SIG-M5 (cell line): ENCODE data around the gene WNT6.

Experiments used
- DNase-seq: peaks from one replicate; lab custom pipeline; 2025; lab: John Stamatoyannopoulos, UW

Gene WNT6

DNA sequence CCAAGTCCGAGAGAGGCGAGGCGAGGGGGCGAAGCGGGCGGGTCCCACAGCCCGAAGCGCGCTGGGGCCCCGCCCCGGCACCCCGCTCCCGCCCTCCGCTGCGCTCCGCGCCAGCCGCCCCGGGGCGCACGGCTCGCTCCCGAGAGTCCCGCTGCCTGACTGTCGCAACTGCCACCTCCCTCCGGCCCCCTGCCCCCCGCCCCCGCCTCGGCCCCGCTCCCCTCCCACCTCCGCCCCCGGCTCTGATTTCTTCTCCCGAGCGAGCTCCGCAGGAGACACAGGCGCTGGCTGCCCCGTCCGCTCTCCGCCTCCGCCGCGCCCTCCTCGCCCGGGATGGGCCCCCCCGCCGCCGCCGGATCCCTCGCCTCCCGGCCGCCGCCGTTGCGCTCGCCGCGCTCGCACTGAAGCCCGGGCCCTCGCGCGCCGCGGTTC, at the start of gene WNT6:
Gene WNT6 (plus strand): TSS at position 250 of the 432 bp plus-strand sequence. CDS start 233 bp downstream, outside the sequence.
- DNase-seq: no peak

DNA sequence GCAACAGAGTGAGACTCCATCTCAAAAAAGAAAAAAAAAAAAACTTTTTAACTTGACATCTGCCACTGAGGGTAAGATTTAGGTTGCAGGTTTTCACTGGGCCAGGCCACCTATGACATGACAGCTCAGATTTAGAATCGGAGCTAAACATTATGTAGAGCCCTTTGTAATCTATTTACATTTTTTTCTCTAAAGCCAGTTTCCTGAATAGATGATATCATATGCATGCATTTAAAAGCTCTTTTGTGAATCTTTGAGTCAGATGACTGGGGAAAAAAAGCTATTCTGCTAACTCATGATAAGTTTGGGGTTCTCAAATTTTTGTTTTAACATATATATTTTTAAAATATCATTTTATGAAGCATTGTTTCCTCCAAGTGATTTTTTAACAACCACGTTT, 49.3 kb upstream of the WNT6 start:
- no peak for DNase-seq

DNA sequence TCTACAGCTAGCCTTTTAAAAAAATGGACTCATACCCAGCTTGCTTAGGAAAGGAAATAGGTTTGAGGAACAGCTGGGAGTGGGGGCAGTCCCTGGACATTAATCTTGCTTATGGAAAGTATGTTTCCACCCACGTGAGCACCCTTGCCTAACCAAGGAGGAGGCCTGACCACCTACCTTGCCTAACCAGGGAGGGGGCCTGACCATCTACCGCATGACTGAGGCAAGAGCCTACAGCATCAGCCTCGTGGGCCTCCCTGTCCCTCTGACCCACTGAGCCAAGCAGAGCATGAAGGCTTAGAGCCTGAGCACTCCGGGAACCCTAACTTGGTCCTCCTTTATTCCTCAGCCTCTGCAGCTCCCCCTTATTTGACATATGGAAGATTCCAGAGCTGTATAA, 48.2 kb upstream of the WNT6 start:
- no peak for DNase-seq

DNA sequence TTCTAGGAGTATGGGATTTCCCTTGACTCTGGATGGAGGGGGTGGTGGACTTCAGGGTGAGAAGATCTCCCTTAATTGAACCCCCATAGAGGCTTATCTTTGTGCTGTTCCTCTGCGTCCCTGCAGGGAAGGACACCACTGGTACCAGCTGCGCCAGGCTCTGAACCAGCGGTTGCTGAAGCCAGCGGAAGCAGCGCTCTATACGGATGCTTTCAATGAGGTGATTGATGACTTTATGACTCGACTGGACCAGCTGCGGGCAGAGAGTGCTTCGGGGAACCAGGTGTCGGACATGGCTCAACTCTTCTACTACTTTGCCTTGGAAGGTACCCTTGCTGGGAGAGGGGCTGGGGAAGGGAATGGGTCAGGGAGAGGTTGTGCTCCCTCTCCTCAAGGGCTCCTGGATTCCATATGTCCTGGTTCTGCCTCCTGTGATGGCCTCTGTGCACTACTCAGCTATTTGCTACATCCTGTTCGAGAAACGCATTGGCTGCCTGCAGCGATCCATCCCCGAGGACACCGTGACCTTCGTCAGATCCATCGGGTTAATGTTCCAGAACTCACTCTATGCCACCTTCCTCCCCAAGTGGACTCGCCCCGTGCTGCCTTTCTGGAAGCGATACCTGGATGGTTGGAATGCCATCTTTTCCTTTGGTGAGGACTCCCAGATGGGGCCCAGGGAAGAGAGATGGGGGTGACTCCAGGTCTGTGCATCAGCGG, 47.3 kb upstream of the WNT6 start:
- DNase-seq: no peak

DNA sequence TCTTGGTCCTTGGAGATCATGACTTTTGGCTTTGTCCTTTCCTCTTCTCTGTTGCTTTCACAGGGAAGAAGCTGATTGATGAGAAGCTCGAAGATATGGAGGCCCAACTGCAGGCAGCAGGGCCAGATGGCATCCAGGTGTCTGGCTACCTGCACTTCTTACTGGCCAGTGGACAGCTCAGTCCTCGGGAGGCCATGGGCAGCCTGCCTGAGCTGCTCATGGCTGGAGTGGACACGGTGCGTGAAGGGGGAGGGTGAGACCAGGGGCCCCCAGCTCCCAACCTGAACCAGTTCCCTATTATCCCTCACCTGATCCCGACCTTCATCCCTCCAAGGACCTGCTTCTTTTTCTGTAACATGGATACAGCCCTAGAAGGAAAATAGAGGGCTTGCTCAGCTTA, 46.7 kb upstream of the WNT6 start:
- no peak for DNase-seq

DNA sequence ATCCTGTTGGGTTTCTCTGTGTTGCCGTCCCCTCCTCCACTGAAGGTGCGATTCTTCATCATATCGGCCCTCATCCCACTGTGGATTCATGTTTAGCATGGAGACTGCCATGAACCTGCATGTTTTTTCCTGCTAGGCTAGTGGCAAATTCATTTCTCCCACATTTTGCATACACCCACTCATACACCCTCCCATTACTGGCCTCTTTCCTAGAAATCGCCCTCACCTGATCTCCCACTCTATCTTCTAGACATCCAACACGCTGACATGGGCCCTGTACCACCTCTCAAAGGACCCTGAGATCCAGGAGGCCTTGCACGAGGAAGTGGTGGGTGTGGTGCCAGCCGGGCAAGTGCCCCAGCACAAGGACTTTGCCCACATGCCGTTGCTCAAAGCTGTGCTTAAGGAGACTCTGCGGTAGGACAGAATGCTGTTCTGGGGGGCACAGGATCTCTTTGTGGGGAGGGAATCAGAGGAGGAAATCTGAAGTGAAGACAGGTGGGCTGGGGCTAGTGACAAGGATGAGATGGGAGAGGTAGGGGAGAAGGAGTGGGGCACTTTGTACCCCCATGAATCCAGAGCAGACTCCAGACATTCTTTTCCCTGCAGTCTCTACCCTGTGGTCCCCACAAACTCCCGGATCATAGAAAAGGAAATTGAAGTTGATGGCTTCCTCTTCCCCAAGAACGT, 45.7 kb upstream of the WNT6 start:
- no peak for DNase-seq

DNA sequence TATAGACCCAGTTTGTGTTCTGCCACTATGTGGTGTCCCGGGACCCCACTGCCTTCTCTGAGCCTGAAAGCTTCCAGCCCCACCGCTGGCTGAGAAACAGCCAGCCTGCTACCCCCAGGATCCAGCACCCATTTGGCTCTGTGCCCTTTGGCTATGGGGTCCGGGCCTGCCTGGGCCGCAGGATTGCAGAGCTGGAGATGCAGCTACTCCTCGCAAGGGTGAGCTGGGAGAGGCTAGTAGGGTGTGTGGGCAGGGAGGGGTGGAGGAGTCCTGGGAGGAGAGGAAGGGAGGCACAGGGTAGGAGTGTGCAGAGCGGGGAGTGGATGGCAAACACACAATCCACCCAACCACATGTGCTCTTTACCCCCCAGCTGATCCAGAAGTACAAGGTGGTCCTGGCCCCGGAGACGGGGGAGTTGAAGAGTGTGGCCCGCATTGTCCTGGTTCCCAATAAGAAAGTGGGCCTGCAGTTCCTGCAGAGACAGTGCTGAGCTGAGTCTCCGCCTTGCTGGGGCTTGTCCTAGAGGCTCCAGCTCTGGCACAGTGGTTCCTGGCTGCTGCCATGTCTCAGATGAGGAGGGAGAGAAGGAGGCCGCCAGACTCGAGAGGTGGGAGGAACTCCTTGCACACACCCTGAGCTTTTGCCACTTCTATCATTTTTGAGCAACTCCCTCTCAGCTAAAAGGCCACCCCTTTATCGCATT, 44.9 kb upstream of the WNT6 start:
- DNase-seq: no peak

DNA sequence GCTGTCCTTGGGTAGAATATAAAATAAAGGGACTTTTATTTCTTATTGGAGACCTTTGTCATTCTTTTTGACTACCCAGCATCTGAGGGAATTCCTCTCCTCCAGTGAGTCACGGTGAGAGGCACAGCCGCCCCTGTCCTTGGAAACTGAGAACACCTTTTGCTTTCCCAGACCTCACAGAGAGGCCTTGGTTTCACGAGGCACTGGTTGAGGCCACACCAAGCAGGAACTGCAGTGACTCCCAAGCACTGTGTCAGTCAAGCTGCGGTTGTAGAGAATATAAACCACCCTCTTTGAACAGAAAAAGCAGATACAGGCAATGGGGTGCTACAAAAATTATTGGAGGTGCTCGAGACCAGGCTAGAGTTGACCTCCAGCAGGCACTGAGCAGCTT, 44.4 kb upstream of the WNT6 start:
- DNase-seq: no peak

DNA sequence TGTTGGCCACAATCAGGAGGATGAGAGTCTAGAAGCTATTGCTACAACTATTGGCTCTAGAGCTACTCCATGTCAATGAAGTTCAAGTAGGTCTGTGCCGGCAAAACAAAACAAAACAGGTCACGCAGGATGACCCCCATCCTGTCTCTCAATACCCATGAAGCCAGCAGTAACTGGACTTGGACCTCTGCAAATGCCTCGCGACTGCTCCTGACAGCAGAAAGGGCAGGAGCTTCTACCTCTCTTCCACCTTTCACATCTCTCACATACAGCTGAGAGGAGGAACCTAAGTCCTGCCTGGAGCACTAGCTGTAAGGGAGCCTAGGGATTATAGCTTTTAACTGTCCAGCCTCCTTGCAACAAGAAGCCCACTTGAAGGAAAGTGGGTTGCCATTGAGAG, 44.0 kb upstream of the WNT6 start:
- DNase-seq: no peak

DNA sequence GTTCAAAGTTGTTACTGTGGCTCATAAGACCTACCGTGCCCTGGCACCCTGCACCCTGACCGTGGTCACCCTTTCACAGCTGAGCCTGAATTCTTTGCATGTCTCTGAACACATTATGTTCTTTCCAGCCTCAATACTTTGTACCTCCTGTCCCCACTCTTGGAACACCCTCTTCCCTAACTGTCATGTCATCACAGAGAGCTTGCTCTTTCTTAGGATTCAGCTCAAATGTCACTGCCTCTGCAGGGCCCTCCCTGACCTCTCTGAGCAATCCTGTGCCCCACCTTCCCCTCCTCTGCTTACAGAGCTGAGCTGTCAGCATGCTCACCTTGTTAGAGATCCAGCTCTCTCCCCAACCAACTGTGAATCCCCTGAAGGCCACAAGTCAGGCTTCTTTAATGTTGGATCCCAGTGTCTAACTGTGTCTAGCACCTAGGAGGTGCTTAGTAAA, 43.0 kb upstream of the WNT6 start:
- no peak for DNase-seq

DNA sequence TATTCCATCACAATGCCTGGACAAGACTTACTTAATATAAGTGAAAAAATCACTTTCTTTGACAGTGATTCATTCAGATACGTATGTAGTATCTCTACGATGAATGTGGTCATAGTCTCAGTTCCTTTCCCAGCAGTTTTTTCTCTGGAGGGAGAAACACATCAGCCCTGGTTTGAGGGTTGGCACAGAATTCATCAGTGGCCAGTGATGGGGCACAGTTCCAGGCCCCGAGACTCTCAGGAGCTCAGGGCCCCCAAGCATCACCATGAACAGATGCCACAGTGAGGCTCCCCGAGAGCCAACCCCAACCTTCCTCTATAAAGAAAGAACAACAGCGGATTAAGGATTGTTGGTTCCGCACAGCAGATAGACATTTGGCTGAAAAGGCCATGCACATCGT, 40.5 kb upstream of the WNT6 start:
- no peak for DNase-seq

DNA sequence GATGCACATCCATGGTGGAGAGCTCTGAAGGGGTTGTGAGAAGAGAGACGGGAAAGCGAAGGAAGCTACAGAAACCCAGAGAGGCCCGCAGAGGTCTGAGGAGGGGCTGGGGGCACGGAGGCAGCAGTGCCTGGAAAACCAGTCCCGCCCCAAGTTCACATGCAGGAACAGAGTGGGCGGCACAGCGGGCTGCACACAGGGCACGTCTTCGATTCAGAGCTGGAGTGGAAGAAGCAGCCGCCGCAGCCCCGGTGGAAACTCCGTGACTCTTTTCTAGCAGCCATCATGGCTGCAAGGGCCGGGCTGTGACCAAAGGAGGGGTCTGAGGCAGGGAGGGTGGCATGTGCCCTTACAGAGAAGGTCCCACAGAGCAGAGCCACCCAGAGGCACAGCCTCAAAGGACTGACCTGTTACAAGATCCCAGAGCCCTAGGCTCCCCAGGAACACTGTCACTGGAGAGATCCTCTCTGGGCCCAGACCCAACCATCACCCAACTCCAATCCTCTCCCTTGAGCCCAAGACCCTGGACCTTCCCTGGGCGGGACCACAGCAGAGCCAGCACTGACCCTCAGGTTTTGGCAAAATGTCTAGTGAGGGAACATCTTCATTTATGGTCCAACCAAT, 38.7 kb upstream of the WNT6 start:
- no peak for DNase-seq

DNA sequence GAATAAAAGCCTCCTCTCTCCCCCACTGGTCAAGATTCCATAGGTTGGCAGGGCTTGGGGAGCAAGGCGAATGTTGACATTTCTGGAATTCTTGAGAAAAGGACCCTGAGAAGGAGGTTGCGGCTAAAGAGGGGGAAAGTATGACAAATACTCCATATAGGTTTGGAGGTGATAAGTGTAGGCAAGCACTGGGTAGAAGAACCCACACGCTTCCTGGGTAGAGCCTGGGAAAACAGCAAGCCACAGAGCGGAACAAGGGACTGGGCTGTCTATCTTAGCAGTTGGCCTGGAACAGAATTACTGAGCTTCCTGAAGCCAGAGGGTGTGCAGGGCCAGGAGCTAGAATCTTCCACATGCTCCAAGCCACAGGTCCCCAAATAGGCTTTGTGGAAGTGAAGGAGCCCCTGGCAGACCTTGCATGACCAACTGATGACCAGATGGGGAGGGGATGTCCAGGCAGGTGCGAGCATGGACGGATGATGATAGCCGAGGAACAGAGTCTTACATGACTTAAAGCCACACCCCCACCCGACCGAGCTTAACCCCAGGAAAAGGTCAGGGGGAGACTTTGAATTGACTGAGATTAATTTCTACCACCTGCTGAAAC, 37.9 kb upstream of the WNT6 start:
- no peak for DNase-seq

DNA sequence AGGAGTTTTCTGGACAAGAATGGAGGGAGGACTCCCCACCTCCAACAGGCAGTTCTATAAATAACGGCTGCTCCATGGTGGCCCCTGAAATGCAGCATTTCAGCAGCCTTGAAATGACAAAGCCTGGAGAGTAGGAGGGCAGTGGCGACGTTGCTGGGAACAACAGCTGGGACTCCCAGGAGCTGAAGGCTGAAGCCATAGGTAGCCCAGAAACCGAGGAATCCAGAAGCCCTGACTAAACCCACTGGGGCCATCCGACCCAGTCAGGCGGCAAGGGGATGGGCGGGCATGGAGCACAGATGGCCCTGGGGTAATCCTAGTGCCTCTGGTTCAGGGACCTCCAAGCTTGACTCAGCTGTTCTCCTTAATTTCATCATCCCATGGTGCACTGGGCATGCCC, 37.0 kb upstream of the WNT6 start:
- DNase-seq: no peak

DNA sequence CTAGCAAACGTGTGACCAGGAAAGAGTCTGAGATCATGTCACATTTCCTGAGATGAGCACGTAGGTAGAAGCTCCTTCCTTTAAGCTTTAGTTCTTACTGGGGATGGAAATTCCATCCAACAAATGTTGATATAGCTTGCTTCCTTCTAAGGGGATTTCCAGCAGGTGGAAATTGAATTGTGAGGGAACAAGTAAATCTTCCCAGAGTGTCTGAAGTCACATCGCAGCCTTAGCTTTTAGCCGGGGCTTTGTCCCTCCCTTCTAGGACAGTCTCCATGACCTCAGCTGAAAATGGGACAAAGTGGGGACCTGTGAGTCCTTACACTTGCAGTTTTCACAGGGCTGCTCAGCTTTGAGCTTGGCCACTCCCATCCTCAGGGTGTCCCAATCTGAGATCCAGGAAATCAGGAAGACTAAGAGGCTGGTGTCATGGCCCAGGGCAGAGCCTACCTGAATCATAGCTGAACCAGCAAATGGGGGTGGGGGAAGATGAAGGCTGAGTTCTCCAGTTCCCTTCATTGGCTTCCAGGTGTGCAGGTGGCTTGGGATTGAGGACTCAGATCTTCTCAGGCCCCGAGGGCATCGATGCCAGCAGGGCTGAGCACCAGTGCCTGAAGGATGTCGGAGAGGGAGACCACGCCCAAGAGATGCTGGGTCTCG, 36.3 kb upstream of the WNT6 start:
- DNase-seq: no peak

DNA sequence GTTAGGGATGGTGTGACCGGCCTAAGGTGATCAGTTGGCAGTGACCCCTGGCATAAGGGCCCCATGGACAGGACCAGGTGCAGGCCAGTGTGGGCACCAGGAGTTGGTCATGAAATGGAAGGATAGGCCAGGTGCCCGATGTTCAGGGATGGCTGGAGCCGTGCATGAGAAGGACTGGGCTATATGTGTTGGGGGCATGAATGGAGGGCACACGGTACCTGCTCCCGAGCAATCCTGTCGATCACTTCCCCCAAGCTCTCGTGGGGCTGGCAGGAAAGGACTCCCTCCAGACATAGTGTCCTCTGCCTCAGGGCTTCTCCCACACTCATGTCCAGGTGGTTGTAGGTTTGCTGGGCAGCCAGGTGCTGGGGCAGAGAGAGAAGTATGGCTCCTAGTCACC, 35.6 kb upstream of the WNT6 start:
- no peak for DNase-seq

DNA sequence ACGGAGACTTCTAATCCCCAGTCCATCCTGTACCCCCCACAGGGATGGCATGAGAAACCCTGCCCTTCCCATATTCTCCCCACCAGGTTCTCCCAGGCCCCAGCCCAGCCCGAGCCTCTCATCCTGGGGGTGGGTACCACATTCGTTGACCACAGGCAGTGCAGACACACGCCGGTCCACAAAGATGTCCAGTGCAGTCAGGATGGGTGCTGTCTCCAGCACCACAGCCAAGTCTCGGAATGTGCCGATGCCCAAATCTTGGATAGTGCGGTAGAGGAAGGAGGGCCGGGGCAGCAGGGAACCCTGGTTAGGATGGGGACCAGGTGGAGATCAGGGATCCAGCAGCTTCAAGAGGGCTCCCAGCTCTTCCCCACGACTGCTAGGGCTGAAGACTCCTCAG, 32.8 kb upstream of the WNT6 start:
- no peak for DNase-seq

DNA sequence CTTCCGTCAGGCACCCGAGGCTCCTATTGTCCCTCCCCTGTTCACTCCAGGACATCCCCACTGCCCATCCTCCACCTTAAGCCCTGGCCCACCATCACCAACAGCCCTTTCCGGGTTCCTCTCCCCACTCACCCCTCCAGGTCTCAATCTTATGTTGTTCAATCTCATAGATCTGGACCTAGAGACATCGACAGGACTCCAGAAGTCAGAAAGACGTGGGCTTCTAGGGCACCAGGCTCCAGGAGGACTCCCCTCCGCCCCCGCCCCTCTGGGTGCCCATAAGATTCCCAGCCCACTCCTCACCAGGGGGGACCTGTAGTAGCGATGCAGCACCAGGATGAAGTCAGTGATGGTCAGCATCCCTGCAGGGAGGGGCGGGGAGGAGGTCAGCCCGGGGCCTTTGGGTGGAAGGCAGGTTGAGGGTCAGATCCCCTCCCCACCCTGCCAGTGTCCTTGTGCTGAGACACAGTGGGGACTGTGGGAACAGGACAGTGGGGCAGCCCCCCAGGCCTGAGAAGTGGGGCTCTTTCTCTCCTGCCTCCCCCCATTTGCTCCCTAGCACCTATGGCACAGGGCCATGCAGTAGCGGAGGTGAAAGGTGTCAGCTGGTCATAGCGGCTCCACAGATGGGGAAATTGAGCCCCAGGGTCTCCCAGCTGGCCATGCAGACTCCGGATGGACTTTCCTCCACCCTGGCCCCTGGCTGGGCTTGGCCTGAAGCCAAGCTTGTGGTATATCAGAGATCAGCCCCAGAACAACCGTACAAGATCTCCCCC, 31.7 kb upstream of the WNT6 start:
- DNase-seq: no peak

DNA sequence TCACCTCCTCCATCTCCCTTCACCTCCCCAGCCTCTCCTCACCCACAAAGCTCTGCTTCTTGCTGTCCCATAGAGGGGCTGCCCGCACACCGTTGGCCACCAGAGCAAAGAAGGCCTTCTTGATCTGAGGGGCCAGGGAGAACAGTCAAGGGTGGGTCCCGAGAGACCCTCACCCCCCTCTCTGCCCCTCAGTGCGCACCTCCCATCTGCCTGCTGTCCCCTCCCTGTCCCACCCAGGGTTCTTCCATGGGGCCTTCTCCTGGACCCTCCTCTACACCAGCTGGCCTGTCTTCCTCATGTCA, 31.2 kb upstream of the WNT6 start:
- no peak for DNase-seq

DNA sequence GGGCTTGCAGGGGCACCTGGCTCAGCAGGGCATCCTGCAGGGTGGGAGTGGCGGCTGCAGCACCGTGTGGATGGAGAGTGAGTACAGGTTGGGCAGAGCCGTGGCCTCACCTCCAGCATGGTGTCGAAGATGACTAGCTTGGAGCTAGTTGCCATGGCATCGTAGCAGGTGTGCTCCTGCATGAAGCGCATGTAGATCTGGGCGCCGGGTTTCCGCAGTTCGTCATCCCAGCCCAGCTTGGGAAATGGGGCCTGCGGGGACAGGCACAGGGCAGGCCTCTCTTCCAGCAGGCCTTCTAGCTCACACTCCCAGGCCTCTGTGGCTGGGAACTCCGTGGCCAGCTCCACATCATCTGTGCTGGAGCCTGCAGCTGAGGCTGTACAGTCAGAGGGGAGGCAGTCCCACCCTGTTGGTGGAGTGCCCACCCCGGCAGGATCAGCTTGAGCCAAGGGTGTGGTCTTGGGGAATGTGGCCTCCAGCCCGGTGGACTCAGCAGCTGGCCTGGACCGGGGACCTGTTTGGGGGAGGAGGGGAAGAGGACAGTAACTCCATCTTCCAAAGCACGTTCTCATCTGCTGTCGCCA, 29.6 kb upstream of the WNT6 start:
- DNase-seq: no peak
